Measurements from ENCODE around the gene COMMD9.
"Not testable (repeated sequence)": the region's sequence is repeated elsewhere in the genome, so short reads cannot be mapped to it uniquely, and the experiment has no call there.

Gene COMMD9

GRCh38 chr11:36289226-36289852 lies at the start of gene COMMD9:
Gene COMMD9, minus strand, starts transcription at chr11:36289424. Its CDS starts 12 bp downstream, at chr11:36289412.
- peak; percentile 89 for DNase-seq (ENCODE audit: low read depth)

GRCh38 chr11:36333897-36334296 lies 44.7 kb upstream of the COMMD9 start:
- DNase-seq (ENCODE audit: low read depth): no peak

- DNase-seq (ENCODE audit: low read depth): no peak
Measured at GRCh38 chr11:36333468-36333867, 44.2 kb upstream of the COMMD9 start.

GRCh38 chr11:36330411-36330810 lies 41.2 kb upstream of the COMMD9 start:
- DNase-seq (ENCODE audit: low read depth): no peak

- DNase-seq (ENCODE audit: low read depth): no peak
Measured at GRCh38 chr11:36328966-36329673, 39.9 kb upstream of the COMMD9 start.

- DNase-seq (ENCODE audit: low read depth): no peak
Measured at GRCh38 chr11:36326524-36327419, 37.5 kb upstream of the COMMD9 start.

- DNase-seq (ENCODE audit: low read depth): not testable (repeated sequence)
Measured at GRCh38 chr11:36325403-36325802, 36.2 kb upstream of the COMMD9 start.

GRCh38 chr11:36324956-36325355 lies 35.7 kb upstream of the COMMD9 start:
- DNase-seq (ENCODE audit: low read depth): not testable (repeated sequence)

GRCh38 chr11:36317992-36318391 lies 28.8 kb upstream of the COMMD9 start:
- no peak for DNase-seq (ENCODE audit: low read depth)

GRCh38 chr11:36316049-36316448 lies 26.8 kb upstream of the COMMD9 start:
- no peak for DNase-seq (ENCODE audit: low read depth)

- DNase-seq (ENCODE audit: low read depth): no peak
Measured at GRCh38 chr11:36314434-36314767, 25.2 kb upstream of the COMMD9 start.

- DNase-seq (ENCODE audit: low read depth): no peak
Measured at GRCh38 chr11:36313750-36314433, 24.7 kb upstream of the COMMD9 start.

- DNase-seq (ENCODE audit: low read depth): no peak
Measured at GRCh38 chr11:36312611-36313472, 23.6 kb upstream of the COMMD9 start.

- no peak for DNase-seq (ENCODE audit: low read depth)
Measured at GRCh38 chr11:36311926-36312595, 22.8 kb upstream of the COMMD9 start.

GRCh38 chr11:36309779-36310178 lies 20.6 kb upstream of the COMMD9 start:
- DNase-seq (ENCODE audit: low read depth): no peak

- no peak for DNase-seq (ENCODE audit: low read depth)
Measured at GRCh38 chr11:36308577-36308976, 19.4 kb upstream of the COMMD9 start.

GRCh38 chr11:36306888-36307287 lies 17.7 kb upstream of the COMMD9 start:
- DNase-seq (ENCODE audit: low read depth): no peak

- DNase-seq (ENCODE audit: low read depth): no peak
Measured at GRCh38 chr11:36305047-36305446, 15.8 kb upstream of the COMMD9 start.

GRCh38 chr11:36304351-36304750 lies 15.1 kb upstream of the COMMD9 start:
- no peak for DNase-seq (ENCODE audit: low read depth)

- no peak for DNase-seq (ENCODE audit: low read depth)
Measured at GRCh38 chr11:36300650-36301049, 11.4 kb upstream of the COMMD9 start.

Data from stimulated activated CD8-positive, alpha-beta memory T cell treated with anti-CD3 and anti-CD28 coated beads, Interleukin-7, amount 100 ng/mL, for 24 hours (primary cell).